HEK293 (cell line): ENCODE measurements around the gene AKT2.
A peak's percentile ranks its signal among the peaks of the same experiment; 100 is the strongest.

Source experiments
- CTCF ChIA-PET: fragments of 350-600 bp; formaldehyde crosslinking; extraction: SDS; loops from one replicate; lab custom pipeline; 2021; ENCODE audit warnings: antibody characterized with exemption; lab: Yijun Ruan, JAX
- POLR2A ChIA-PET: fragments of 300-600 bp; formaldehyde crosslinking; extraction: SDS; loops from one replicate; lab custom pipeline; 2020; ENCODE audit warnings: antibody characterized with exemption, inconsistent platforms; lab: Yijun Ruan, JAX
- H3K27ac ChIP-seq: fragments of 200-500 bp; sonication (Bioruptor generic); 2 replicates; pipeline ENCODE4 v1.5.1; 2014; ENCODE audit warnings: low read depth, low read length, control low read depth, inconsistent platforms; ENCODE audit errors: extremely low read depth
- H3K36me3 ChIP-seq, 2 experiments: fragments of 200-500 bp in 1 of 2; sonication (Bioruptor generic) in 1 of 2; 1 replicate in 1 of 2; 2 replicates in 1 of 2; pipeline ENCODE4 v1.5.1; 2014 to 2017; ENCODE audit warnings: inconsistent platforms in 2 of 2, low read length in 2 of 2; ENCODE audit not compliant: control insufficient read depth in 2 of 2, insufficient read depth in 1 of 2
- H3K4me1 ChIP-seq: fragments of 200-500 bp; sonication (Bioruptor generic); 2 replicates; pipeline ENCODE4 v1.5.1; 2014; ENCODE audit warnings: mild to moderate bottlenecking, low read length, inconsistent platforms; ENCODE audit not compliant: control insufficient read depth, insufficient read depth
- H3K4me3 ChIP-seq: 2 replicates; pipeline ENCODE4 v1.5.1; 2011; ENCODE audit warnings: low read depth, mild to moderate bottlenecking, control low read depth, low read length, moderate library complexity
- H3K9me3 ChIP-seq: fragments of 200-500 bp; sonication (Bioruptor generic); 2 replicates; pipeline ENCODE4 v1.5.1; 2014; ENCODE audit warnings: low read depth, low read length, inconsistent platforms; ENCODE audit not compliant: control insufficient read depth, insufficient read depth
- GLIS2 ChIP-seq: fragments of 450-650 bp; formaldehyde crosslinking; IDR thresholded peaks from 2 replicates; pipeline ENCODE4 v1.5.1; 2016; ENCODE audit warnings: missing biosample characterization, missing genetic modification characterization
- KLF9 ChIP-seq: fragments of 450-650 bp; formaldehyde crosslinking; IDR thresholded peaks from 2 replicates; pipeline ENCODE4 v1.5.1; 2016; ENCODE audit warnings: missing biosample characterization, missing genetic modification characterization, low read depth
- SCRT1 ChIP-seq: fragments of 450-650 bp; formaldehyde crosslinking; IDR thresholded peaks from 2 replicates; pipeline ENCODE4 v1.5.1; 2016; ENCODE audit warnings: missing biosample characterization, missing genetic modification characterization, borderline replicate concordance
- SCRT2 ChIP-seq: fragments of 450-650 bp; formaldehyde crosslinking; IDR thresholded peaks from 2 replicates; pipeline ENCODE4 v1.5.1; 2016; ENCODE audit warnings: missing biosample characterization, missing genetic modification characterization
- TCF7L2 ChIP-seq: IDR thresholded peaks from 2 replicates; pipeline ENCODE4 v1.6.1; 2011; ENCODE audit warnings: low read depth, mild to moderate bottlenecking, inconsistent platforms, low read length, moderate library complexity, borderline replicate concordance
- ZNF132 ChIP-seq: fragments of 450-650 bp; formaldehyde crosslinking; IDR thresholded peaks from 2 replicates; pipeline ENCODE4 v1.5.1; 2017; ENCODE audit warnings: missing biosample characterization, missing genetic modification characterization, borderline replicate concordance
- ZNF184 ChIP-seq: fragments of 450-650 bp; IDR thresholded peaks from 2 replicates; pipeline ENCODE4 v1.5.1; 2018; ENCODE audit warnings: missing biosample characterization, mild to moderate bottlenecking, missing genetic modification characterization
- ZNF214 ChIP-seq: fragments of 450-650 bp; formaldehyde crosslinking; IDR thresholded peaks from 2 replicates; pipeline ENCODE4 v1.5.1; 2017; ENCODE audit warnings: missing biosample characterization, mild to moderate bottlenecking, missing genetic modification characterization, borderline replicate concordance
- ZNF311 ChIP-seq: fragments of 450-650 bp; formaldehyde crosslinking; IDR thresholded peaks from 2 replicates; pipeline ENCODE4 v1.5.1; 2017; ENCODE audit warnings: missing biosample characterization, missing genetic modification characterization, borderline replicate concordance
- ZNF473 ChIP-seq: fragments of 450-650 bp; formaldehyde crosslinking; IDR thresholded peaks from 2 replicates; pipeline ENCODE4 v1.5.1; 2017; ENCODE audit warnings: missing biosample characterization, missing genetic modification characterization
- ZNF521 ChIP-seq: fragments of 450-650 bp; formaldehyde crosslinking; IDR thresholded peaks from 2 replicates; pipeline ENCODE4 v1.5.1; 2017; ENCODE audit warnings: missing biosample characterization, mild to moderate bottlenecking, missing genetic modification characterization
- ZNF654 ChIP-seq: fragments of 450-650 bp; formaldehyde crosslinking; IDR thresholded peaks from 2 replicates; pipeline ENCODE4 v1.5.1; 2016; ENCODE audit warnings: low read depth, missing biosample characterization, missing genetic modification characterization
- ZNF658 ChIP-seq: fragments of 450-650 bp; formaldehyde crosslinking; IDR thresholded peaks from 2 replicates; pipeline ENCODE4; 2016; ENCODE audit warnings: missing biosample characterization, missing genetic modification characterization
- TF ChIP-seq, protein P1 (sequence below): fragments of 450-650 bp; IDR thresholded peaks from 2 replicates; pipeline ENCODE4 v1.5.1; 2018; ENCODE audit warnings: missing biosample characterization, missing genetic modification characterization
- TF ChIP-seq, protein P2 (sequence below): fragments of 450-650 bp; formaldehyde crosslinking; IDR thresholded peaks from 2 replicates; pipeline ENCODE4 v1.5.1; 2016; ENCODE audit warnings: missing biosample characterization, missing genetic modification characterization
- TF ChIP-seq, protein P3 (sequence below): fragments of 450-650 bp; formaldehyde crosslinking; IDR thresholded peaks from 2 replicates; pipeline ENCODE4 v1.5.1; 2016; ENCODE audit warnings: missing biosample characterization, missing genetic modification characterization

The AKT2 gene

DNA sequence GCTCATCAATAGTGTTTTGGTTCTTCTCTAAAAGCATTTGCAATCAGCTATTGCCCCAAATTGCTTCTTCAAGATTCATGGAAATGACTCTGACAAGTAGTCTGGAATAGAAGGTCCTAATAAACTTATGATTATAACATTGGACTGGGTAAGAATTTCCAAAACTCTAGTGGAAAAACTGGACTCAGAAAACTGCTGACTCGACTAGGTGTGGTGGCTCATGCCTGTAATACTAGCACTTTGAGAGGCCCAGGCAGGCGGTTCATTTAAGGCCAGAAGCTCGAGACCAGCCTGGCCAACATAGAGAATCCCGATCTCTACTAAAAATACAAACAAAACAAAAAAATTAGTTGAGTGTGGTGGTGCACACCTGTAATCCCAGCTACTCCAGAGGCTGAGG, 15.5 kb upstream of the AKT2 start:
- TF ChIP-seq TCF7L2: no peak
- TF ChIP-seq ZNF473: no peak
- TF ChIP-seq, protein P1, sequence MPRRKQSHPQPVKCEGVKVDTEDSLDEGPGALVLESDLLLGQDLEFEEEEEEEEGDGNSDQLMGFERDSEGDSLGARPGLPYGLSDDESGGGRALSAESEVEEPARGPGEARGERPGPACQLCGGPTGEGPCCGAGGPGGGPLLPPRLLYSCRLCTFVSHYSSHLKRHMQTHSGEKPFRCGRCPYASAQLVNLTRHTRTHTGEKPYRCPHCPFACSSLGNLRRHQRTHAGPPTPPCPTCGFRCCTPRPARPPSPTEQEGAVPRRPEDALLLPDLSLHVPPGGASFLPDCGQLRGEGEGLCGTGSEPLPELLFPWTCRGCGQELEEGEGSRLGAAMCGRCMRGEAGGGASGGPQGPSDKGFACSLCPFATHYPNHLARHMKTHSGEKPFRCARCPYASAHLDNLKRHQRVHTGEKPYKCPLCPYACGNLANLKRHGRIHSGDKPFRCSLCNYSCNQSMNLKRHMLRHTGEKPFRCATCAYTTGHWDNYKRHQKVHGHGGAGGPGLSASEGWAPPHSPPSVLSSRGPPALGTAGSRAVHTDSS (tag by site-specific recombination): no peak
- no peak for TF ChIP-seq ZNF214 (tag by site-specific recombination)
- TF ChIP-seq SCRT2 (tag by site-specific recombination): no peak
- TF ChIP-seq, protein P2, sequence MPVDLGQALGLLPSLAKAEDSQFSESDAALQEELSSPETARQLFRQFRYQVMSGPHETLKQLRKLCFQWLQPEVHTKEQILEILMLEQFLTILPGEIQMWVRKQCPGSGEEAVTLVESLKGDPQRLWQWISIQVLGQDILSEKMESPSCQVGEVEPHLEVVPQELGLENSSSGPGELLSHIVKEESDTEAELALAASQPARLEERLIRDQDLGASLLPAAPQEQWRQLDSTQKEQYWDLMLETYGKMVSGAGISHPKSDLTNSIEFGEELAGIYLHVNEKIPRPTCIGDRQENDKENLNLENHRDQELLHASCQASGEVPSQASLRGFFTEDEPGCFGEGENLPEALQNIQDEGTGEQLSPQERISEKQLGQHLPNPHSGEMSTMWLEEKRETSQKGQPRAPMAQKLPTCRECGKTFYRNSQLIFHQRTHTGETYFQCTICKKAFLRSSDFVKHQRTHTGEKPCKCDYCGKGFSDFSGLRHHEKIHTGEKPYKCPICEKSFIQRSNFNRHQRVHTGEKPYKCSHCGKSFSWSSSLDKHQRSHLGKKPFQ (tag by site-specific recombination): no peak
- no peak for TF ChIP-seq ZNF658 (tag by site-specific recombination)
- TF ChIP-seq ZNF184: no peak
- TF ChIP-seq, all 188 proteins: peak for 0
- H3K27ac ChIP-seq: no peak overlapping the region
- peaks cover 0 to 33% of the 10 kb centered on the region in 2 experiments; a peak in 2 of 3 replicates for H3K36me3 ChIP-seq
- ChIA-PET CTCF (interaction anchor here (0.6 to 1.4 kb wide), 5 partner anchors 126 to 448 kb away, joined by 3 to 7 read pairs (median 4); no protein-coding TSS in a partner anchor), POLR2A (interaction anchor here (1.7 kb wide), 1 partner anchor 48 kb away, joined by 4 read pairs; the partner anchor contains the start of genes C19orf47 and PLD3)
- peaks cover 13% of the 10 kb centered on the region for H3K4me1 ChIP-seq
- no peaks in the 10 kb centered on the region; the same call in 1 of the 2 replicates for H3K9me3 ChIP-seq
- H3K4me3 ChIP-seq: no peak overlapping the region

DNA sequence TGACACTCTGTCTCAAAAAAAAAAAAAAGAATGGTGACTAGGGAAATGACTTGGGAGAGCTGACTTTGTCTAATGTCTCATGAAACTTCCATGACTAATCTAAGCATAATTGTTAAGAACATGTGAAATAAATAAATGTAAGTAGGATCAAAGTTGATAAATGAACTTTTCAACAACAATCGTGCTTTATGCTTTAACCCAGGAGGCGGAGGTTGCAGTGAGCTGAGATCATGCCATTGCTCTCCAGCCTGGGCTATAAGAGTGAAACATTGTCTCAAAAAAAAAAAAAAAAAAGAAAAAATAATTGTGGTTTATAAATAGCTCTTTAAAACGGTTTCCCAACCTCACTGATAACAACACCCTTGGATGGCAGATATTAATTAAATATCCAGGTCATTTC, 12.9 kb upstream of the AKT2 start:
- H3K4me1 ChIP-seq: peaks cover 2% of the 10 kb centered on the region; the same call in 1 of the 2 replicates
- no peak overlapping the region for H3K4me3 ChIP-seq
- TF ChIP-seq ZNF311 (tag by site-specific recombination): no peak
- TF ChIP-seq, protein P3, sequence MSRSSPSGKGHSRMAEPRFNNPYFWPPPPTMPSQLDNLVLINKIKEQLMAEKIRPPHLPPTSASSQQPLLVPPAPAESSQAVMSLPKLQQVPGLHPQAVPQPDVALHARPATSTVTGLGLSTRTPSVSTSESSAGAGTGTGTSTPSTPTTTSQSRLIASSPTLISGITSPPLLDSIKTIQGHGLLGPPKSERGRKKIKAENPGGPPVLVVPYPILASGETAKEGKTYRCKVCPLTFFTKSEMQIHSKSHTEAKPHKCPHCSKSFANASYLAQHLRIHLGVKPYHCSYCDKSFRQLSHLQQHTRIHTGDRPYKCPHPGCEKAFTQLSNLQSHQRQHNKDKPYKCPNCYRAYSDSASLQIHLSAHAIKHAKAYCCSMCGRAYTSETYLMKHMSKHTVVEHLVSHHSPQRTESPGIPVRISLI (tag by site-specific recombination): peak; percentile 61; the same call in 1 of the 2 replicates
- TF ChIP-seq GLIS2 (tag by site-specific recombination): no peak
- POLR2A ChIA-PET: interaction anchor here (0.6 to 0.8 kb wide), 3 partner anchors 98 to 291 kb away, joined by 4 to 7 read pairs (median 5); partner anchors contain the start of gene SERTAD3
- H3K36me3 ChIP-seq: peaks cover 5 to 31% of the 10 kb centered on the region in 2 experiments
- CTCF ChIA-PET: interaction anchor here (0.5 to 7.5 kb wide), 9 partner anchors 8 to 782 kb away, joined by 3 to 59 read pairs (median 3); partner anchors contain the start of gene BLVRB
- H3K27ac ChIP-seq: no peak overlapping the region
- no peaks in the 10 kb centered on the region; the same call in 1 of the 2 replicates for H3K9me3 ChIP-seq

DNA sequence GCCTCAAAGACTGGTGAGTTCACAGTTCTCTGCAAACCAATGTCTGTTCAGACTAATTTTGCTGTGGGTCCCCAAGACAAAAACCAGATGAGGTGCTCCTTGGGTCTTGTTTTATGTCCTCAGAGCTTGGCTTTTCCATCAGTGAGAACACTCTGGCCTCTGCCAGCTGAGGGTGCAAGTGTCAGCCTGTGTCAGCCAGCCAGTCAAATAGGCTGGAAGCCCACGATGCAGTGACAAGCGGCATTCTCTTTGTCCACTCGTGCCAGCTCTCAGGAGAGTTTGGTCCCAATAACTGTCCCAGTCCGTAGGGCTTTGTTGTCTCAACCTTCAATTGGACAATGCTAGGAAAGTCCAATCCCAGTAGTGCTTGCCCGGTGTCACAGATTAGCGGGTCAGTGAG, 9.4 kb upstream of the AKT2 start:
- H3K9me3 ChIP-seq: no peaks in the 10 kb centered on the region
- TF ChIP-seq KLF9 (tag by site-specific recombination) (no peak), SCRT1 (tag by site-specific recombination) (no peak), ZNF654 (tag by site-specific recombination) (no peak), ZNF521 (tag by site-specific recombination) (no peak), ZNF132 (tag by site-specific recombination) (no peak)
- H3K4me3 ChIP-seq: no peak overlapping the region
- H3K36me3 ChIP-seq: peaks cover 5 to 14% of the 10 kb centered on the region in 2 experiments
- ChIA-PET CTCF (interaction anchor here (1.1 to 7.5 kb wide), 2 partner anchors 11 to 340 kb away, joined by 4 to 59 read pairs; no protein-coding TSS in a partner anchor), POLR2A (no interaction called here)
- no peaks in the 10 kb centered on the region; the same call in 1 of the 2 replicates for H3K4me1 ChIP-seq
- H3K27ac ChIP-seq: no peak overlapping the region; the same call in 1 of the 2 replicates
